ENCODE results near the gene HECTD2. TPM values are rescaled to one million over a fixed set of nuclear protein-coding genes. Genes with fewer than 3 reads are reported as not detected.
A peak's percentile ranks its signal among the peaks of the same experiment; 100 is the strongest.
"Not testable (repeated sequence)": the region's sequence is repeated elsewhere in the genome, so short reads cannot be mapped to it uniquely, and the experiment has no call there.

The HECTD2 gene
- total and polyA plus RNA-seq, 3 experiments from 2014 or later, result 1.1 to 9.2 (median 8.1) TPM

GRCh38 chr10:91435241-91435640, 25.1 kb downstream of the HECTD2 start:
- Mint-ChIP-seq H3K9me3 (peaks cover 0 to 21% (median 3%) of the 10 kb centered on the region in 5 donors), H3K36me3 (peaks cover 0 to 26% (median 6%) of the 10 kb centered on the region in 3 donors), H3K4me3 (no peak overlapping the region), H3K27ac (no peak overlapping the region), H3K4me1 (no peaks in the 10 kb centered on the region), H3K27me3 (no peaks in the 10 kb centered on the region)
- Histone ChIP-seq H3K4me1 (ENCODE audit: insufficient read depth, low read length) (no peaks in the 10 kb centered on the region), H3K27me3 (ENCODE audit: insufficient read depth, low read length, poor library complexity, severe bottlenecking) (no peaks in the 10 kb centered on the region), H3K4me3 (ENCODE audit: low read length) (no peak overlapping the region), H3K9me3 (ENCODE audit: low read length) (no peaks in the 10 kb centered on the region), H3K27ac (ENCODE audit: low read depth, low read length) (no peak overlapping the region), H3K36me3 (ENCODE audit: insufficient read depth, low read length) (no peaks in the 10 kb centered on the region)
- POLR2A ChIA-PET, result no interaction called here
- CTCF ChIA-PET, result no interaction called here
- no peak for DNase-seq

- H3K4me1 ChIP-seq (ENCODE audit: insufficient read depth, low read length); DNase-seq; H3K27ac ChIP-seq (ENCODE audit: low read depth, low read length); H3K9me3 ChIP-seq (ENCODE audit: low read length); POLR2A ChIA-PET; H3K27me3 Mint-ChIP-seq; H3K4me3 ChIP-seq (ENCODE audit: low read length); H3K27me3 ChIP-seq (ENCODE audit: insufficient read depth, low read length, poor library complexity, severe bottlenecking); CTCF ChIA-PET; H3K36me3 ChIP-seq (ENCODE audit: insufficient read depth, low read length); H3K4me3 Mint-ChIP-seq; H3K4me1 Mint-ChIP-seq: not testable (repeated sequence)
- peaks cover 0 to 23% (median 5%) of the 10 kb centered on the region in 3 donors for H3K36me3 Mint-ChIP-seq
- H3K9me3 Mint-ChIP-seq, result peaks cover 0 to 21% (median 3%) of the 10 kb centered on the region in 5 donors
- H3K27ac Mint-ChIP-seq, result peak overlapping the region in 1 of 8 donors; percentile 12
Observed at GRCh38 chr10:91438228-91438627, 28.1 kb downstream of the HECTD2 start.

- H3K27ac Mint-ChIP-seq, result no peak overlapping the region
- peaks cover 0 to 28% (median 7%) of the 10 kb centered on the region in 3 donors for H3K36me3 Mint-ChIP-seq
- no peaks in the 10 kb centered on the region for H3K27me3 Mint-ChIP-seq
- Histone ChIP-seq H3K27ac (ENCODE audit: low read depth, low read length) (no peak overlapping the region), H3K4me1 (ENCODE audit: insufficient read depth, low read length) (no peaks in the 10 kb centered on the region), H3K27me3 (ENCODE audit: insufficient read depth, low read length, poor library complexity, severe bottlenecking) (no peaks in the 10 kb centered on the region), H3K4me3 (ENCODE audit: low read length) (no peak overlapping the region), H3K9me3 (ENCODE audit: low read length) (no peaks in the 10 kb centered on the region), H3K36me3 (ENCODE audit: insufficient read depth, low read length) (no peaks in the 10 kb centered on the region)
- ChIA-PET POLR2A (no interaction called here), CTCF (no interaction called here)
- H3K4me3 Mint-ChIP-seq, result no peak overlapping the region
- DNase-seq, result no peak
- peaks cover 7 to 17% (median 11%) of the 10 kb centered on the region in 5 donors for H3K9me3 Mint-ChIP-seq
- H3K4me1 Mint-ChIP-seq, result no peaks in the 10 kb centered on the region
Observed at GRCh38 chr10:91444211-91445182, 34.4 kb downstream of the HECTD2 start.

- ChIA-PET POLR2A (no interaction called here), CTCF (no interaction called here)
- Histone ChIP-seq H3K9me3 (ENCODE audit: low read length) (no peaks in the 10 kb centered on the region), H3K27me3 (ENCODE audit: insufficient read depth, low read length, poor library complexity, severe bottlenecking) (no peaks in the 10 kb centered on the region), H3K27ac (ENCODE audit: low read depth, low read length) (no peak overlapping the region), H3K36me3 (ENCODE audit: insufficient read depth, low read length) (no peaks in the 10 kb centered on the region), H3K4me1 (ENCODE audit: insufficient read depth, low read length) (no peaks in the 10 kb centered on the region), H3K4me3 (ENCODE audit: low read length) (no peak overlapping the region)
- no peaks in the 10 kb centered on the region for H3K27me3 Mint-ChIP-seq
- H3K9me3 Mint-ChIP-seq, result peaks cover 29 to 58% (median 50%) of the 10 kb centered on the region in 5 donors
- no peak for DNase-seq
- H3K27ac Mint-ChIP-seq, result peak overlapping the region in 1 of 8 donors; percentile 5
- peaks cover 1 to 35% (median 6%) of the 10 kb centered on the region in 3 donors for H3K36me3 Mint-ChIP-seq
- no peak overlapping the region for H3K4me3 Mint-ChIP-seq
- no peaks in the 10 kb centered on the region for H3K4me1 Mint-ChIP-seq
Observed at GRCh38 chr10:91452063-91452462, 41.9 kb downstream of the HECTD2 start.

- Histone ChIP-seq H3K27ac (ENCODE audit: low read depth, low read length) (no peak overlapping the region), H3K27me3 (ENCODE audit: insufficient read depth, low read length, poor library complexity, severe bottlenecking) (no peaks in the 10 kb centered on the region), H3K4me1 (ENCODE audit: insufficient read depth, low read length) (no peaks in the 10 kb centered on the region), H3K4me3 (ENCODE audit: low read length) (no peak overlapping the region), H3K9me3 (ENCODE audit: low read length) (no peaks in the 10 kb centered on the region), H3K36me3 (ENCODE audit: insufficient read depth, low read length) (no peaks in the 10 kb centered on the region)
- ChIA-PET POLR2A (no interaction called here), CTCF (no interaction called here)
- DNase-seq, result no peak
- H3K9me3 Mint-ChIP-seq, result peaks cover 29 to 58% (median 50%) of the 10 kb centered on the region in 5 donors
- H3K4me1 Mint-ChIP-seq, result no peaks in the 10 kb centered on the region
- H3K36me3 Mint-ChIP-seq, result peaks cover 1 to 35% (median 6%) of the 10 kb centered on the region in 3 donors
- H3K27ac Mint-ChIP-seq, result no peak overlapping the region
- no peaks in the 10 kb centered on the region for H3K27me3 Mint-ChIP-seq
- no peak overlapping the region for H3K4me3 Mint-ChIP-seq
Observed at GRCh38 chr10:91453535-91453934, 43.4 kb downstream of the HECTD2 start.

GRCh38 chr10:91455135-91455534, 45.0 kb downstream of the HECTD2 start:
- H3K36me3 ChIP-seq (ENCODE audit: insufficient read depth, low read length); H3K4me1 Mint-ChIP-seq; H3K4me3 ChIP-seq (ENCODE audit: low read length); H3K27ac ChIP-seq (ENCODE audit: low read depth, low read length); H3K27ac Mint-ChIP-seq; CTCF ChIA-PET; H3K4me1 ChIP-seq (ENCODE audit: insufficient read depth, low read length); POLR2A ChIA-PET; H3K9me3 ChIP-seq (ENCODE audit: low read length); H3K27me3 ChIP-seq (ENCODE audit: insufficient read depth, low read length, poor library complexity, severe bottlenecking); H3K27me3 Mint-ChIP-seq; DNase-seq; H3K4me3 Mint-ChIP-seq: not testable (repeated sequence)
- peaks cover 3 to 24% (median 6%) of the 10 kb centered on the region in 3 donors for H3K36me3 Mint-ChIP-seq
- H3K9me3 Mint-ChIP-seq, result peaks cover 22 to 45% (median 39%) of the 10 kb centered on the region in 5 donors

- peaks cover 0 to 19% (median 14%) of the 10 kb centered on the region in 3 donors for H3K36me3 Mint-ChIP-seq
- H3K36me3 ChIP-seq (ENCODE audit: insufficient read depth, low read length), result no peaks in the 10 kb centered on the region
- DNase-seq, result no peak
- H3K4me1 ChIP-seq (ENCODE audit: insufficient read depth, low read length), result no peaks in the 10 kb centered on the region
- ChIA-PET CTCF (no interaction called here), POLR2A (no interaction called here)
- H3K27me3 ChIP-seq (ENCODE audit: insufficient read depth, low read length, poor library complexity, severe bottlenecking), result no peaks in the 10 kb centered on the region
- no peak overlapping the region for H3K4me3 Mint-ChIP-seq
- no peaks in the 10 kb centered on the region for H3K9me3 ChIP-seq (ENCODE audit: low read length)
- H3K27ac ChIP-seq (ENCODE audit: low read depth, low read length), result no peak overlapping the region
- no peak overlapping the region for H3K27ac Mint-ChIP-seq
- H3K4me3 ChIP-seq (ENCODE audit: low read length), result no peak overlapping the region
- H3K27me3 Mint-ChIP-seq, result no peaks in the 10 kb centered on the region
- no peaks in the 10 kb centered on the region for H3K9me3 Mint-ChIP-seq
- no peaks in the 10 kb centered on the region for H3K4me1 Mint-ChIP-seq
Observed at GRCh38 chr10:91460681-91461080, 50.5 kb downstream of the HECTD2 start.

GRCh38 chr10:91462423-91462822, 52.3 kb downstream of the HECTD2 start:
- no peak overlapping the region for H3K4me3 Mint-ChIP-seq
- Histone ChIP-seq H3K36me3 (ENCODE audit: insufficient read depth, low read length) (no peaks in the 10 kb centered on the region), H3K27me3 (ENCODE audit: insufficient read depth, low read length, poor library complexity, severe bottlenecking) (no peaks in the 10 kb centered on the region), H3K4me1 (ENCODE audit: insufficient read depth, low read length) (no peaks in the 10 kb centered on the region), H3K9me3 (ENCODE audit: low read length) (no peaks in the 10 kb centered on the region), H3K27ac (ENCODE audit: low read depth, low read length) (no peak overlapping the region), H3K4me3 (ENCODE audit: low read length) (no peak overlapping the region)
- ChIA-PET POLR2A (no interaction called here), CTCF (no interaction called here)
- H3K36me3 Mint-ChIP-seq, result peaks cover 0 to 31% (median 16%) of the 10 kb centered on the region in 3 donors
- DNase-seq, result no peak
- peaks cover 0 to 4% (median 0%) of the 10 kb centered on the region in 5 donors for H3K9me3 Mint-ChIP-seq
- no peak overlapping the region for H3K27ac Mint-ChIP-seq
- H3K4me1 Mint-ChIP-seq, result no peaks in the 10 kb centered on the region
- H3K27me3 Mint-ChIP-seq, result no peaks in the 10 kb centered on the region

Measured in CD8-positive, alpha-beta memory T cell (primary cell).